Urothelium cell line (cell line): Measurements from ENCODE around the gene LPP.

Experiments
- DNase-seq: peaks from one replicate; pipeline ENCODE4 v3.0.0; 2011; ENCODE audit warnings: low spot score, mixed read lengths
- FAIRE-seq: peaks from 2 replicates; lab custom pipeline; 2011; peaks lifted over from hg19 to GRCh38; lab: Jason Lieb, UNC

LPP gene

GRCh38 chr3:188829130-188829529 is 675.2 kb downstream of the LPP start:
- no peak for DNase-seq
- FAIRE-seq, result no peak

GRCh38 chr3:188829576-188829975 is 675.6 kb downstream of the LPP start:
- no peak for DNase-seq
- FAIRE-seq, result no peak

GRCh38 chr3:188830893-188831292 is 676.9 kb downstream of the LPP start:
- DNase-seq (no peak), FAIRE-seq (no peak)

GRCh38 chr3:188832146-188832545 is 678.2 kb downstream of the LPP start:
- no peak for DNase-seq
- no peak for FAIRE-seq

GRCh38 chr3:188832961-188833721 is 679.2 kb downstream of the LPP start:
- FAIRE-seq (no peak), DNase-seq (no peak)

GRCh38 chr3:188834349-188834748 is 680.4 kb downstream of the LPP start:
- DNase-seq (no peak), FAIRE-seq (no peak)

GRCh38 chr3:188839187-188839695 is 685.3 kb downstream of the LPP start:
- FAIRE-seq, result no peak
- DNase-seq, result no peak

GRCh38 chr3:188840290-188840689 is 686.3 kb downstream of the LPP start:
- DNase-seq (no peak), FAIRE-seq (no peak)

GRCh38 chr3:188841906-188842305 is 687.9 kb downstream of the LPP start:
- FAIRE-seq (no peak), DNase-seq (no peak)

GRCh38 chr3:188842639-188843038 is 688.7 kb downstream of the LPP start:
- no peak for FAIRE-seq
- no peak for DNase-seq

GRCh38 chr3:188844096-188844495 is 690.1 kb downstream of the LPP start:
- FAIRE-seq (no peak), DNase-seq (no peak)

- no peak for DNase-seq
- FAIRE-seq, result no peak
Measured at GRCh38 chr3:188845514-188845913, 691.6 kb downstream of the LPP start.

GRCh38 chr3:188848947-188849346 is 695.0 kb downstream of the LPP start:
- FAIRE-seq, result no peak
- DNase-seq, result no peak

GRCh38 chr3:188853856-188854771 is 700.2 kb downstream of the LPP start:
- FAIRE-seq (no peak), DNase-seq (no peak)

- no peak for DNase-seq
- no peak for FAIRE-seq
Measured at GRCh38 chr3:188854772-188855149, 700.8 kb downstream of the LPP start.

- no peak for DNase-seq
- FAIRE-seq, result no peak
Measured at GRCh38 chr3:188855675-188856074, 701.7 kb downstream of the LPP start.

- FAIRE-seq, result no peak
- DNase-seq, result no peak
Measured at GRCh38 chr3:188860147-188860546, 706.2 kb downstream of the LPP start.

- DNase-seq (no peak), FAIRE-seq (no peak)
Measured at GRCh38 chr3:188861842-188862744, 708.1 kb downstream of the LPP start.

GRCh38 chr3:188863999-188864406 is 710.0 kb downstream of the LPP start:
- DNase-seq, result no peak
- no peak for FAIRE-seq

GRCh38 chr3:188867691-188868265 is 713.8 kb downstream of the LPP start:
- DNase-seq (no peak), FAIRE-seq (no peak)
